GM19452 (cell line): Measurements from ENCODE around the gene EDC4.
A peak's percentile ranks its signal among the peaks of the same experiment; 100 is the strongest.
"Not testable (repeated sequence)": the region's sequence is repeated elsewhere in the genome, so short reads cannot be mapped to it uniquely, and the experiment has no call there.

Experiments used
- ATAC-seq: cut with Tn5 transposase; IDR thresholded peaks from one replicate; pipeline ENCODE4 v1.9.1; 2021; ENCODE audit not compliant: unreplicated experiment

The EDC4 gene

GRCh38 chr16:67846320-67847063 lies 26.4 kb upstream of the EDC4 start, which contains the start of gene NUTF2:
Gene NUTF2, plus strand, starts transcription at chr16:67846933. Its CDS starts 18,198 bp downstream, at chr16:67865131.
- ATAC-seq = peak; percentile 57

- ATAC-seq = peak; percentile 43
Measured at GRCh38 chr16:67847064-67847861, 25.6 kb upstream of the EDC4 start, which contains the start of gene CENPT. Gene CENPT, minus strand, starts transcription at chr16:67847693. Its CDS starts 13,834 bp downstream, at chr16:67833859.

- no peak for ATAC-seq
Measured at GRCh38 chr16:67848118-67848517, 24.7 kb upstream of the EDC4 start.

- ATAC-seq = no peak
Measured at GRCh38 chr16:67853670-67854069, 19.2 kb upstream of the EDC4 start.

GRCh38 chr16:67855789-67856188 lies 17.1 kb upstream of the EDC4 start:
- ATAC-seq = no peak

- ATAC-seq = no peak
Measured at GRCh38 chr16:67856927-67857546, 15.8 kb upstream of the EDC4 start.

GRCh38 chr16:67857547-67858233 lies 15.2 kb upstream of the EDC4 start:
- ATAC-seq = no peak

- no peak for ATAC-seq
Measured at GRCh38 chr16:67858500-67858899, 14.4 kb upstream of the EDC4 start.

- no peak for ATAC-seq
Measured at GRCh38 chr16:67860589-67861398, 12.1 kb upstream of the EDC4 start.

- no peak for ATAC-seq
Measured at GRCh38 chr16:67861877-67862276, 11.0 kb upstream of the EDC4 start.

- ATAC-seq = no peak
Measured at GRCh38 chr16:67862623-67863583, 9.9 kb upstream of the EDC4 start.

GRCh38 chr16:67864044-67864443 lies 8.8 kb upstream of the EDC4 start:
- ATAC-seq = not testable (repeated sequence)

- no peak for ATAC-seq
Measured at GRCh38 chr16:67864594-67864993, 8.3 kb upstream of the EDC4 start.

GRCh38 chr16:67865318-67865717 lies 7.5 kb upstream of the EDC4 start:
- ATAC-seq = no peak

GRCh38 chr16:67868290-67868689 lies 4.6 kb upstream of the EDC4 start:
- no peak for ATAC-seq

- no peak for ATAC-seq
Measured at GRCh38 chr16:67869653-67870052, 3.2 kb upstream of the EDC4 start.

- no peak for ATAC-seq
Measured at GRCh38 chr16:67871256-67871655, 1.6 kb upstream of the EDC4 start.

GRCh38 chr16:67872131-67872630 lies 671 bp upstream of the EDC4 start:
- ATAC-seq = no peak
